ENCODE measurements around the gene CDK9. TPM values are rescaled to one million over a fixed set of nuclear protein-coding genes. Genes with fewer than 3 reads are reported as not detected.

CDK9 gene
- total and polyA plus RNA-seq, 2 experiments from 2014 or later: 139 to 162 TPM

DNA sequence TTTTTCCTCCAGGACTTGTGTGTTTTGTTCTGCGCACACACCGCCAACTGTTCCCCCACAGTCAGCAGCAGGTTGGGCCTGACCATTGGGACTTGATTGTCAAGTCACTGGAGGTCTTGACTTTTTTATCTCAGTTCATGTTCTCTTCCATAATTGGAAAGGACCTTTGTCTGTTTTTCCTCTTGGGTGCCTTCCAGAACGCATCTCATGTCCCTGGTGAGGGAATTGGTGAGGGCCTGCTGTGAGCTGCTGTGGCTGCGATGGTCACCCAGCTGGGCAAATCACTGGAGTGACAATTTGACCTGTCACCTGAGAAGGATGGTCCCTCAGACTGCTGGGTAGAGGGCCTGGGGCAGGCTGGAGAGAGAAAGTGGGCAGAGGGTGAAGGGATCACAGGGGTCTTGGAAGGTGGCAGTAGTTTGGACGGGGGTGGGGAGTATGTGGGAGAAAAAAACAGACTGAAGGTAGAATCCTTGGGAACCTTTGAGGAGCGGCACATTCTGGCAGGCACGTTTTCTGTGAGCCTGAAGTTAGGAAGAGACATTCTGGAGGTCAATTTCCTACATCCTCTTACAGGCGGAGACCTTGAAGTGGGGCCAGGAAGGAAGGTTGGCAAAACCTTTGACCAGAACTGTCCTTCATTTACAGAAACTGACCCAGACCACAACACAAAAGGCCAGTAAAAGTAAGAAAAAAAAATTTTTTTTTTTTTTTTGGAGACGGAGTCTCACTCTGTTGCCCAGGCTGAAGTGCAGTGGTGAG lies 4.4 kb downstream of the CDK9 start:
- Histone ChIP-seq H3K36me3 (peaks cover 47% of the 10 kb centered on the region), H3K9me3 (ENCODE audit: low read depth) (no peaks in the 10 kb centered on the region), H3K4me3 (no peak overlapping the region), H3K4me1 (ENCODE audit: low read depth) (peaks cover 4% of the 10 kb centered on the region), H3K27ac (peak overlapping the region; percentile 63), H3K27me3 (no peaks in the 10 kb centered on the region)
- no peak for DNase-seq (ENCODE audit: low read depth in 1 of 2, low spot score in 1 of 2)
- TF ChIP-seq, protein P1, sequence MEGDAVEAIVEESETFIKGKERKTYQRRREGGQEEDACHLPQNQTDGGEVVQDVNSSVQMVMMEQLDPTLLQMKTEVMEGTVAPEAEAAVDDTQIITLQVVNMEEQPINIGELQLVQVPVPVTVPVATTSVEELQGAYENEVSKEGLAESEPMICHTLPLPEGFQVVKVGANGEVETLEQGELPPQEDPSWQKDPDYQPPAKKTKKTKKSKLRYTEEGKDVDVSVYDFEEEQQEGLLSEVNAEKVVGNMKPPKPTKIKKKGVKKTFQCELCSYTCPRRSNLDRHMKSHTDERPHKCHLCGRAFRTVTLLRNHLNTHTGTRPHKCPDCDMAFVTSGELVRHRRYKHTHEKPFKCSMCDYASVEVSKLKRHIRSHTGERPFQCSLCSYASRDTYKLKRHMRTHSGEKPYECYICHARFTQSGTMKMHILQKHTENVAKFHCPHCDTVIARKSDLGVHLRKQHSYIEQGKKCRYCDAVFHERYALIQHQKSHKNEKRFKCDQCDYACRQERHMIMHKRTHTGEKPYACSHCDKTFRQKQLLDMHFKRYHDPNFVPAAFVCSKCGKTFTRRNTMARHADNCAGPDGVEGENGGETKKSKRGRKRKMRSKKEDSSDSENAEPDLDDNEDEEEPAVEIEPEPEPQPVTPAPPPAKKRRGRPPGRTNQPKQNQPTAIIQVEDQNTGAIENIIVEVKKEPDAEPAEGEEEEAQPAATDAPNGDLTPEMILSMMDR (IDR thresholded peaks at IDR 0.05; ENCODE audit: low read depth, low read length): no peak

DNA sequence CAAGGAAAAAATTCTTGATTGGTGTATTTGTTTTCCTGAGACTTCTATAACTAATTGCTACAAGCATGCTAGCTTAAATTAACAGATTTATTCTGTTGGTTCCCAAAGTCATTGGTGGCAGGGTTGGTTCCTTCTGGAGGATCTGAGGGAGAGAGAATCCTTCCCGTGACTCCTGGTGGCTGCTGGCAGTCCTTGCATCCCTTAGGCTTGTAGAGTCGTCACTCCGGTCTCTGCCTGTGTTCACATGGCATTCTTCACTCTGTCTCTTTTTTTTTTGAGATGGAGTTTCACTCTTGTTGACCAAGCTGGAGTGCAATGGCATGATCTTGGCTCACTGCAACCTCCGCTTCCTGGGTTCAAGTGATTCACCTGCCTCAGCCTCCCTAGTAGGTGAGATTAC lies 5.3 kb downstream of the CDK9 start:
- Histone ChIP-seq H3K4me3 (no peak overlapping the region), H3K27ac (no peak overlapping the region), H3K4me1 (ENCODE audit: low read depth) (peaks cover 4% of the 10 kb centered on the region), H3K27me3 (no peaks in the 10 kb centered on the region), H3K9me3 (ENCODE audit: low read depth) (no peaks in the 10 kb centered on the region), H3K36me3 (peaks cover 47% of the 10 kb centered on the region)
- TF ChIP-seq, protein P1 (IDR thresholded peaks at IDR 0.05; ENCODE audit: low read depth, low read length): no peak
- no peak for DNase-seq (ENCODE audit: low read depth in 1 of 2, low spot score in 1 of 2)

DNA sequence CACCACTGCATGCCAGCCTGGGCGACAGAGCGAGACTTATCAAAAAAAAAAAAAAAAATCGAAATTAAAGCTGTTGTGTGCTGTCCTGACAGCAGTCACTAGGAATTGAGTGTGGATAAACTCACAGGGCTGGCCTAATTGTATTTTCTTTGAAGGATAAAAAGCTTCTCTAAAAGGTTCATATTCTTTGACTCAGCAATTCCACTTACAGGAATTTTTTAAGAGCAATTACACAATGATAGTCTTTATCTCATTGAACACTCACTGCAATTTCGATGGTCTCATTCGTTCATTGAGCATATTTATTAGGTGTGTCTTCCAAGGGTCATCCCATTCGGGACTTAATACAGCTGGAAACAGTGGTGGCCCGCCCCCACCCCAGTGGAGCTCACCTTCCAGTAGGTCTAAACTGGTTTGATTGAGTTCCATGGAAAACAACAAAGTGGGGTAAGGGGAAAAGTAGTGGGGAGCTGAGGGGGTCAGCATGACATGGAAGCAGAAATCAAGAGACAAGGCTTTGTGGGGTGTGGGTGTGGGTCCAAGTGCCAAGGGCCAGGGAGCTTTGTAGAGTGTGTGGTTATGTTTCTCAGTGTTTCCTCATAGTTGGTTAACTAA lies 6.7 kb downstream of the CDK9 start:
- Histone ChIP-seq H3K9me3 (ENCODE audit: low read depth) (no peaks in the 10 kb centered on the region), H3K36me3 (peaks cover 44% of the 10 kb centered on the region), H3K4me3 (no peak overlapping the region), H3K4me1 (ENCODE audit: low read depth) (no peaks in the 10 kb centered on the region), H3K27ac (no peak overlapping the region), H3K27me3 (no peaks in the 10 kb centered on the region)
- no peak for DNase-seq (ENCODE audit: low read depth in 1 of 2, low spot score in 1 of 2)
- TF ChIP-seq, protein P1 (IDR thresholded peaks at IDR 0.05; ENCODE audit: low read depth, low read length): no peak

DNA sequence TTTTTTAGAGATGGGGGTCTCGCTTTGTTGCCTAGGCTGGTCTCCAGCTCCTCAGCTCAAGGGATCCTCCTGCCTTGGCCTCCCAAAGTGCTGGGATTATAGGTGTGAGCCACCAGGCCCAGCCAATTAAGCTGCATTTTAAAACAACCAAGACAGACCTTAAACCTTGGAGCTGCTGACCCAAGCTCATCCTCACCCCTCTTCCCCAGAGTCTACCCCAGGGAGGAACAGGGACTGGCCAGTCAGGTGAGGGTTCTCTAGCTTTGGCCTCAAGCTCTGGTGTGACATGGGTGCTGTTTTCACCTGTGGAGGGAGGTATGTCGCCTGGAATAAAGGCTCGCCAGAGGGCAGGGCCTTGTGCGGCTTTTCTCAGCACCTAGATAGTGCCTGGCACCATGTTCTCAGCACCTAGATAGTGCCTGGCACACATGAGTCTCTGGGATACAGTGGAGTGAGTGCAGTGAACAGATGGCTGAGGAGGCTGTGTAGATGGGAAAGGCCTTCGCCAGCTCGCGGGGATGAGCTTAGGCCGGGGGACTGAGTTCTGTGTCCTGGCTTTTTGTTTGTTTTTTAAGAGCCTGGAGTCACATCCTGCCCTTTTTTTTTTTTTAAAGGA lies 7.4 kb downstream of the CDK9 start:
- peak overlapping the region; percentile 51 for H3K27ac ChIP-seq
- H3K27me3 ChIP-seq: no peaks in the 10 kb centered on the region
- H3K9me3 ChIP-seq (ENCODE audit: low read depth): no peaks in the 10 kb centered on the region
- H3K4me1 ChIP-seq (ENCODE audit: low read depth): peaks cover under 1% of the 10 kb centered on the region
- peaks cover 37% of the 10 kb centered on the region for H3K36me3 ChIP-seq
- DNase-seq (ENCODE audit: low read depth in 1 of 2, low spot score in 1 of 2): no peak
- H3K4me3 ChIP-seq: no peak overlapping the region
- TF ChIP-seq, protein P1 (IDR thresholded peaks at IDR 0.05; ENCODE audit: low read depth, low read length): no peak

DNA sequence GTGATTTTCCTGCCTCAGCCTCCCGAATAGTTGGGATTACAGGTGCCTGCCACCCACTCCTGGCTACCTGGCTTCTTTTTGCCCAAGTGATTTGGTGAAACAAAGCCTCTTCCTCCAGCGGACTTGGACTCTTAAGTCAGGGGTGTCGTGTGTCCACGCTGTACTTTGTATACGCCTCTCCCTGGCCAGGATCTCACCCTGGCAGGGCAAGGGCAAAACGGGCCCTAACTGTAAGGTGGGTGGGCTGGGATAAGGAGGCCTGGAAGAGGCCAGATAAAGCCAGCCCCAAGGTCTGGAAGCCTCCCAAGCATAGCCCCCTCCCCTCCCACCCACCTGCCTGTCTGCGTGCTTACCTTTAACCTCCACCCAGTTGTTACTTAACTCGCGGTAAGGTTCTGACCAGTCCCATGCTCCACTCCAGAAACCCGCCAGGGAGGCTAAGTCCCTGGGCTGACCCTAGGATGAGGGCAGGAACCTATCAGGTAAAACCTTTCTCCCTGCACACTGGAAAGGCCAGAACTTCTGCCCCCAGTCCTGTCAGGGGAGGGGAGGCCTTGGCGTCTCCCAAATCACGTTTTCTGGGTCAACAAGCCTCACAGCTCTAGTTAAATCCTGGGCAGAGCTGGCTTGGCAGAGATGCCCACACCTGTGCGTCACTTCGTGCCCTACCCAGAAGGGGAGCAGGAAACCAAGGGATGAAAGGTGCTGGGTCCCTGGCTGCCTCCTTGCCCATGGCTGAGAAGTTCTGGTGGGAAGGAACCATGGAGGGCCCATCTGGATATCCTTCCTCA lies 8.4 kb downstream of the CDK9 start:
- Histone ChIP-seq H3K27ac (peak overlapping the region; percentile 77), H3K9me3 (ENCODE audit: low read depth) (no peaks in the 10 kb centered on the region), H3K36me3 (peaks cover 27% of the 10 kb centered on the region), H3K4me1 (ENCODE audit: low read depth) (peaks cover 6% of the 10 kb centered on the region), H3K27me3 (no peaks in the 10 kb centered on the region), H3K4me3 (no peak overlapping the region)
- no peak for DNase-seq (ENCODE audit: low read depth in 1 of 2, low spot score in 1 of 2)
- TF ChIP-seq, protein P1 (IDR thresholded peaks at IDR 0.05; ENCODE audit: low read depth, low read length): no peak
